Stimulated activated CD4-positive, alpha-beta T cell treated with anti-CD3 and anti-CD28 coated beads, Interleukin-12 subunit alpha, Interleukin-12 subunit beta, amount 100 ng/mL, for 24 hours (primary cell): Measurements from ENCODE around the gene CDH26.

Experiments used
- DNase-seq, 2 experiments: peaks; one replicate each; pipeline ENCODE4 v3.0.0-alpha.2; 2020; ENCODE audit warnings: low read depth in 2 of 2

CDH26 gene

DNA sequence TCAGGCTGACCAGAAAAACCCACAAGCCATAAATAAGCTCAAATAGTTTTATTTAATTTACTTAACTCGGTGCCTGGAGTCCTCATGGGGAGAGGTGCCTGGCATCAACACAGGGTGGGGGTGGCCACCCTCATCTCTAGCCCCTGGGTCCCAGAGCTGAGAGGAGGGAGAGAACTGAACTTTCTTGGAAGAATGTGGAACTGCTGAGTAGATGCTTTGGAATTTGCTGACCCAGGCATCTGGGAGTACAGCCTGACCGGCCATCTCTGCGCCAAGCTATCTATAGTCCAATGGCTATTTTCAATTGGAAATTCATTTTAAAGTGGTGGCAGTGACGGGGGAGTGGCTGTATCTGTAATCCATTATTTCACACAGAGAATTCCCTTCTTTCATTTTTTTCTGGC is 104.8 kb downstream of the CDH26 start:
- DNase-seq: no peak

GRCh38 chr20:60063739-60064380 is 105.6 kb downstream of the CDH26 start:
- DNase-seq: no peak
